ACHN (cell line): ENCODE measurements around the gene CYFIP2.

Experiments used
- DNase-seq: peaks from one replicate; pipeline ENCODE4 v3.0.0-alpha.2; 2015
- in situ Hi-C: cut with HindIII; loops from 2 replicates; pipeline ENCODE4 v1.10.0; 2017; ENCODE audit warnings: low sequenced_read_pairs, low pct_ligation_motif_present, low pct_unique_long_range_greater_than_20kb

The CYFIP2 gene

GRCh38 chr5:157306692-157307471 is 41.0 kb downstream of the CYFIP2 start:
- in situ Hi-C loops = no loop called here
- DNase-seq = no peak

GRCh38 chr5:157308836-157309465 is 43.0 kb downstream of the CYFIP2 start:
- in situ Hi-C loops = no loop called here
- no peak for DNase-seq

GRCh38 chr5:157309796-157310195 is 43.9 kb downstream of the CYFIP2 start:
- in situ Hi-C loops = no loop called here
- peak; percentile 21 for DNase-seq

GRCh38 chr5:157311595-157311994 is 45.7 kb downstream of the CYFIP2 start:
- no peak for DNase-seq
- in situ Hi-C loops = no loop called here

GRCh38 chr5:157312492-157312891 is 46.6 kb downstream of the CYFIP2 start:
- DNase-seq = peak; percentile 68
- in situ Hi-C loops = no loop called here

- DNase-seq = no peak
- in situ Hi-C loops = no loop called here
These were observed 56.7 kb downstream of the CYFIP2 start for GRCh38 chr5:157322581-157322980.

GRCh38 chr5:157323107-157323706 is 57.3 kb downstream of the CYFIP2 start:
- in situ Hi-C loops = no loop called here

GRCh38 chr5:157324237-157324636 is 58.3 kb downstream of the CYFIP2 start:
- in situ Hi-C loops = no loop called here
- no peak for DNase-seq

More at GRCh38 chr5:157323107-157323706, 57.3 kb downstream of the CYFIP2 start:
- no peak for DNase-seq

GRCh38 chr5:157326440-157327005 is 60.6 kb downstream of the CYFIP2 start:
- DNase-seq = no peak
- in situ Hi-C loops = no loop called here

GRCh38 chr5:157327771-157328170 is 61.8 kb downstream of the CYFIP2 start:
- in situ Hi-C loops = no loop called here
- no peak for DNase-seq

- in situ Hi-C loops = no loop called here
- DNase-seq = peak; percentile 74
These were observed 62.5 kb downstream of the CYFIP2 start for GRCh38 chr5:157328277-157328912.

- in situ Hi-C loops = no loop called here
- DNase-seq = no peak
These were observed 65.9 kb downstream of the CYFIP2 start for GRCh38 chr5:157331807-157332206.

GRCh38 chr5:157335534-157336422 is 69.9 kb downstream of the CYFIP2 start:
- DNase-seq = no peak
- in situ Hi-C loops = no loop called here

- no peak for DNase-seq
- in situ Hi-C loops = no loop called here
These were observed 70.5 kb downstream of the CYFIP2 start for GRCh38 chr5:157336423-157336744.

- DNase-seq = no peak
- in situ Hi-C loops = no loop called here
These were observed 73.5 kb downstream of the CYFIP2 start for GRCh38 chr5:157339409-157339808.

- peak; percentile 45 for DNase-seq
- in situ Hi-C loops = no loop called here
These were observed 77.0 kb downstream of the CYFIP2 start for GRCh38 chr5:157342822-157343402.

- DNase-seq = no peak
- in situ Hi-C loops = no loop called here
These were observed 78.2 kb downstream of the CYFIP2 start for GRCh38 chr5:157343842-157344790.
